GM06990 (cell line): Measurements from ENCODE around the gene INPP4A.

Experiments
- DNase-seq: peaks from one replicate; pipeline ENCODE4 v3.0.0-alpha.2; 2011; ENCODE audit not compliant: insufficient read length; ENCODE audit errors: extremely low read depth
- H3K27me3 ChIP-seq: replicated peaks from 2 replicates; pipeline ENCODE4 v1.6.0; 2011; ENCODE audit warnings: low read length; ENCODE audit not compliant: control insufficient read depth, insufficient read depth
- H3K36me3 ChIP-seq: 2 replicates; pipeline ENCODE4 v1.5.1; 2011; ENCODE audit warnings: low read length; ENCODE audit not compliant: control insufficient read depth, insufficient read depth
- H3K4me3 ChIP-seq: replicated peaks from 2 replicates; pipeline ENCODE4 v1.5.1; 2011; ENCODE audit warnings: low read depth, mild to moderate bottlenecking, control low read depth, low read length
- TF ChIP-seq, protein P1 (sequence below): IDR thresholded peaks from 2 replicates; pipeline ENCODE4 v1.5.1; 2011; ENCODE audit warnings: low read length, control low read depth, mild to moderate bottlenecking, inconsistent platforms; ENCODE audit not compliant: insufficient read depth, poor library complexity, severe bottlenecking

The INPP4A gene

GRCh38 chr2:98580656-98581284, 136.1 kb downstream of the INPP4A start:
- no peak for DNase-seq
- TF ChIP-seq, protein P1, sequence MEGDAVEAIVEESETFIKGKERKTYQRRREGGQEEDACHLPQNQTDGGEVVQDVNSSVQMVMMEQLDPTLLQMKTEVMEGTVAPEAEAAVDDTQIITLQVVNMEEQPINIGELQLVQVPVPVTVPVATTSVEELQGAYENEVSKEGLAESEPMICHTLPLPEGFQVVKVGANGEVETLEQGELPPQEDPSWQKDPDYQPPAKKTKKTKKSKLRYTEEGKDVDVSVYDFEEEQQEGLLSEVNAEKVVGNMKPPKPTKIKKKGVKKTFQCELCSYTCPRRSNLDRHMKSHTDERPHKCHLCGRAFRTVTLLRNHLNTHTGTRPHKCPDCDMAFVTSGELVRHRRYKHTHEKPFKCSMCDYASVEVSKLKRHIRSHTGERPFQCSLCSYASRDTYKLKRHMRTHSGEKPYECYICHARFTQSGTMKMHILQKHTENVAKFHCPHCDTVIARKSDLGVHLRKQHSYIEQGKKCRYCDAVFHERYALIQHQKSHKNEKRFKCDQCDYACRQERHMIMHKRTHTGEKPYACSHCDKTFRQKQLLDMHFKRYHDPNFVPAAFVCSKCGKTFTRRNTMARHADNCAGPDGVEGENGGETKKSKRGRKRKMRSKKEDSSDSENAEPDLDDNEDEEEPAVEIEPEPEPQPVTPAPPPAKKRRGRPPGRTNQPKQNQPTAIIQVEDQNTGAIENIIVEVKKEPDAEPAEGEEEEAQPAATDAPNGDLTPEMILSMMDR = no peak
- peaks cover 30% of the 10 kb centered on the region for H3K36me3 ChIP-seq
- no peak overlapping the region for H3K4me3 ChIP-seq
- H3K27me3 ChIP-seq = no peaks in the 10 kb centered on the region

DNA sequence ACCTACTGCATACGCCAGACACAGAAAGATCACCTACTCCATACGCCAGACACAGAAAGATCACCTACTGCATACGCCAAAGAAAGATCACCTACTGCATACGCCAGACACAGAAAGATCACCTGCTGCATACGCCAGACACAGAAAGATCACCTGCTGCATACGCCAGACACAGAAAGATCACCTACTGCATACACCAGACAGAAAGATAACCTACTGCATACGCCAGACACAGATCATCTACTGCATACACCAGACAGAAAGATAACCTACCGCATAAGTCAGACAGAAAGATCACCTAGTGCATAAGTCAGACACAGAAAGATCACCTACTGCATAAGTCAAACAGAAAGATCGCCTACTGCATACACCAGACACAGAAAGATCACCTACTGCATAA, 137.9 kb downstream of the INPP4A start:
- H3K4me3 ChIP-seq = no peak overlapping the region
- no peak for DNase-seq
- peaks cover 20% of the 10 kb centered on the region for H3K36me3 ChIP-seq
- TF ChIP-seq, protein P1 = no peak
- no peaks in the 10 kb centered on the region for H3K27me3 ChIP-seq

GRCh38 chr2:98583276-98583675, 138.6 kb downstream of the INPP4A start:
- no peaks in the 10 kb centered on the region for H3K27me3 ChIP-seq
- TF ChIP-seq, protein P1 = no peak
- no peak for DNase-seq
- no peak overlapping the region for H3K4me3 ChIP-seq
- H3K36me3 ChIP-seq = peaks cover 17% of the 10 kb centered on the region

GRCh38 chr2:98583816-98584618, 139.4 kb downstream of the INPP4A start:
- Histone ChIP-seq H3K36me3 (peaks cover 17% of the 10 kb centered on the region), H3K4me3 (no peak overlapping the region), H3K27me3 (no peaks in the 10 kb centered on the region)
- no peak for DNase-seq
- TF ChIP-seq, protein P1 = no peak

GRCh38 chr2:98585386-98585785, 140.7 kb downstream of the INPP4A start:
- peaks cover 17% of the 10 kb centered on the region for H3K36me3 ChIP-seq
- TF ChIP-seq, protein P1 = no peak
- no peak for DNase-seq
- H3K4me3 ChIP-seq = no peak overlapping the region
- H3K27me3 ChIP-seq = no peaks in the 10 kb centered on the region
